B cell (primary cell): ENCODE measurements around the gene PNMA8C.

Experiments
- EZH2 ChIP-seq: IDR thresholded peaks from 2 replicates; pipeline ENCODE4 v1.6.1; 2012; ENCODE audit warnings: borderline replicate concordance, low read depth, mild to moderate bottlenecking, moderate library complexity, low read length; ENCODE audit not compliant: insufficient read depth, poor library complexity, severe bottlenecking
- TF ChIP-seq, protein P1 (sequence below): fragments of 200-600 bp; IDR thresholded peaks from one replicate; pipeline ENCODE4 v1.8.0; 2022; ENCODE audit warnings: antibody characterized with exemption, mild to moderate bottlenecking

- TF ChIP-seq, protein P1, sequence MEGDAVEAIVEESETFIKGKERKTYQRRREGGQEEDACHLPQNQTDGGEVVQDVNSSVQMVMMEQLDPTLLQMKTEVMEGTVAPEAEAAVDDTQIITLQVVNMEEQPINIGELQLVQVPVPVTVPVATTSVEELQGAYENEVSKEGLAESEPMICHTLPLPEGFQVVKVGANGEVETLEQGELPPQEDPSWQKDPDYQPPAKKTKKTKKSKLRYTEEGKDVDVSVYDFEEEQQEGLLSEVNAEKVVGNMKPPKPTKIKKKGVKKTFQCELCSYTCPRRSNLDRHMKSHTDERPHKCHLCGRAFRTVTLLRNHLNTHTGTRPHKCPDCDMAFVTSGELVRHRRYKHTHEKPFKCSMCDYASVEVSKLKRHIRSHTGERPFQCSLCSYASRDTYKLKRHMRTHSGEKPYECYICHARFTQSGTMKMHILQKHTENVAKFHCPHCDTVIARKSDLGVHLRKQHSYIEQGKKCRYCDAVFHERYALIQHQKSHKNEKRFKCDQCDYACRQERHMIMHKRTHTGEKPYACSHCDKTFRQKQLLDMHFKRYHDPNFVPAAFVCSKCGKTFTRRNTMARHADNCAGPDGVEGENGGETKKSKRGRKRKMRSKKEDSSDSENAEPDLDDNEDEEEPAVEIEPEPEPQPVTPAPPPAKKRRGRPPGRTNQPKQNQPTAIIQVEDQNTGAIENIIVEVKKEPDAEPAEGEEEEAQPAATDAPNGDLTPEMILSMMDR = no peak
- no peak for TF ChIP-seq EZH2
These were observed 37.2 kb downstream of the PNMA8C start for GRCh38 chr19:46391296-46392251.
